Activated T-cell treated with anti-CD3 and anti-CD28 coated beads, Interleukin-2, amount 50 U/mL, for 4 hours (primary cell): Measurements from ENCODE around the gene VANGL1. TPM values are rescaled to one million over a fixed set of nuclear protein-coding genes. Genes with fewer than 3 reads are reported as not detected.

Experiments
- ATAC-seq, 2 donors: fragments of 200-7000 bp; cut with Tn5 transposase; one replicate each; pipeline ENCODE4 v1.10.0; 2021
- DNase-seq: peaks from one replicate; pipeline ENCODE4 v3.0.0-alpha.2; 2020
- H3K27me3 Mint-ChIP-seq: one replicate; pipeline ENCODE4 v1.8.0; 2021; ENCODE audit warnings: low read depth, mixed read lengths
- H3K36me3 Mint-ChIP-seq: one replicate; pipeline ENCODE4 v1.8.0; 2022; ENCODE audit warnings: mixed read lengths; ENCODE audit not compliant: insufficient read depth
- H3K4me1 Mint-ChIP-seq: one replicate; pipeline ENCODE4 v1.8.0; 2021; ENCODE audit warnings: low read depth, mixed read lengths
- H3K4me3 Mint-ChIP-seq: one replicate; pipeline ENCODE4 v1.8.0; 2021; ENCODE audit warnings: mild to moderate bottlenecking, moderate library complexity, mixed read lengths
- H3K9me3 Mint-ChIP-seq: one replicate; pipeline ENCODE4 v1.8.0; 2021; ENCODE audit warnings: mixed read lengths
- total RNA-seq, 3 donors: library from RNA; stranded (reverse); gene quantifications; one replicate each; pipeline ENCODE4 v1.2.1, GENCODE V29; 2021

Gene VANGL1
- total RNA-seq, 3 donors from 2014 or later, result 1.6 to 2.1 (median 1.8) TPM

DNA sequence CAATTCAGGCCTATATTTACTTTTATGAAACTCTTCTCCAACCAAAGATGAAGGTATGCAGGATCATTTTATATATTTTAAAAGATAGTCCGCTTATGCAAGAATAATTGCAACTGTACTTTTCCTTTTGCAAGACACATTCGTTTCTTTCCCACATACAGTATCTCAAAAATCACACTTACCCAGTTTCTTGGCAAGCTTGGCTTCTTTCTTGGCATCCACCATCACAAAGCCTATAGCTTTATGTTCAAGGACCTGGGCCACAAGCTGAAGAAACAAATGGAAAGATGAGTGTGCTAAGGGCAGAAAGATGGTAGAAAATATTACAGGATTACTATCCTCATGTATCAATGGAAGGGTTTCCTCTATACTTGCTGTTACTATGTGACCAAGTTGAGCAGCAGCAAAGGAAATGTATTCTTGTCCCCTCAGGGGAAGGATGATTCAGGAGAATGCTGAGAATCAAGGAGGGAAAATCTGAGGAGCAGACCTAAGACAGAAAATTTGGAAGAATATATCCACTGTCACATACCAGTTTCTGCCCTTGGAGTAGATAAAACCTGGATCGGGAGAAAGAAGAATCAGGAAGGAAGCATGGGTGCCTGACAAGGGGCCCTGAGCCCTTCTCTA, 103.0 kb downstream of the VANGL1 start:
- H3K9me3 Mint-ChIP-seq, result no peaks in the 10 kb centered on the region
- H3K27me3 Mint-ChIP-seq, result peaks cover 14% of the 10 kb centered on the region
- H3K4me1 Mint-ChIP-seq, result no peaks in the 10 kb centered on the region
- no peak for ATAC-seq
- no peak overlapping the region for H3K4me3 Mint-ChIP-seq
- DNase-seq, result no peak
- no peaks in the 10 kb centered on the region for H3K36me3 Mint-ChIP-seq

DNA sequence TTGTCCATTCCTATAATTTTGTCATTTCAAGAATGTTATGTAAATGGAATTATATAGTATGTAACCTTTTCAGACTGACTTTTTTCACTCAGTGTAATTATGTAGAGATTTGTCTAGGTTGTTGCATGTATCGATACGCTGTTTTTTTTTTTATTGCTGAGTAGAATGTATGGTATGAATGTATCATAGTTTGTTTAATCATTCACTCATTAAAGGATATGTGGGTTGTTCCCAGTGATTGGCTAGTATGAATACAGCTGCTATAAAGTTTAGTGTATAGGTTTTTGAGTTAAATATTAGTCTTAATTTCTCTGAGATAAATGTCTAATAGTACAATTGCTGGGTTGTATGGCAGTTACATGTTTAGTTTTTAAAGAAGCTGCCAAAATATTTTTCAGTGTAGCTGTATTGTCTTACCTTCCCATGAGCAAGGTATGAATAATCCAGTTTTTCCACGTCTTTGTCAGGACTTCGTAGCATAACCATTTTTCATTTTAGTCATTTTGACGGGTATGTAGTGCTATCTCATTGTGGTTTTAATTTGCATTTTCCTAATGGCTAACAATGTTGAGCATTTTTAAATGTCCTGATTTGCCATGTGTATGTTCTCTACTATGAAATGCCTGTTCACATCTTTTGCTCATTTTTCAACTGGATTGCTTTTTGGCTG, 104.4 kb downstream of the VANGL1 start:
- no peak overlapping the region for H3K4me3 Mint-ChIP-seq

More for the DNA sequence above, 104.4 kb downstream of the VANGL1 start:
- ATAC-seq, result no peak
- H3K36me3 Mint-ChIP-seq, result no peaks in the 10 kb centered on the region
- H3K9me3 Mint-ChIP-seq, result no peaks in the 10 kb centered on the region
- peaks cover 14% of the 10 kb centered on the region for H3K27me3 Mint-ChIP-seq
- no peaks in the 10 kb centered on the region for H3K4me1 Mint-ChIP-seq
- DNase-seq, result no peak

Other genes with a start within 250 kb of the VANGL1 start
- gene CASQ2, start 126.7 kb downstream of the VANGL1 start, total RNA-seq, result not detected
- not detected for gene NHLH2, start 199.2 kb downstream of the VANGL1 start, total RNA-seq